Breast epithelium (tissue), 3 donors: ENCODE measurements around the gene SPTB.

Experiments used
- POLR2A ChIP-seq: fragments of 450-650 bp; IDR thresholded peaks from one replicate; pipeline ENCODE4 v1.6.1; 2016; ENCODE audit warnings: antibody characterized with exemption, mild to moderate bottlenecking, moderate library complexity
- TF ChIP-seq, protein P1 (sequence below), 3 donors: fragments of 450-650 bp; IDR thresholded peaks; one replicate each; pipeline ENCODE4 v1.5.1; 2016 to 2017; ENCODE audit warnings: antibody characterized with exemption in 3 of 3, mild to moderate bottlenecking in 3 of 3, moderate library complexity in 3 of 3

DNA sequence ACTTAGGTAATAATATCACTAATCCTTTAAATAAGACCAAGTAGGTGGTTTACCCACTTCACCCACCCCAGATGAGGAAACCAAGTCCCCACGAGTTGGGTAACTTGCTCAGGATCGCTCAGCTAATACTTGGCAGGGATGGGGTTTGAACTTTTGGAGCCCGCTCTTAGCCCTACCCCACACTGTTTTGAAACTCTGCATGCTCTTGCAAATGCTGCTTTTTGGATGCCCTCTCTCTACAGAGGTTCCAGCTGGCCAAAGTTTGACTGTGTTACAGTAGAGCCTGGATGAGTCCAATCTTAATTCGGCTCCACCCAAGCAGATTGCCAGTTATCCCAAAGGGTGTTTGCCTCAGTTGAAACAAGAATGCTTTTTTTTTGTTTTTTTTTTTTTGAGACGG is 168.7 kb downstream of the SPTB start:
- TF ChIP-seq, protein P1, sequence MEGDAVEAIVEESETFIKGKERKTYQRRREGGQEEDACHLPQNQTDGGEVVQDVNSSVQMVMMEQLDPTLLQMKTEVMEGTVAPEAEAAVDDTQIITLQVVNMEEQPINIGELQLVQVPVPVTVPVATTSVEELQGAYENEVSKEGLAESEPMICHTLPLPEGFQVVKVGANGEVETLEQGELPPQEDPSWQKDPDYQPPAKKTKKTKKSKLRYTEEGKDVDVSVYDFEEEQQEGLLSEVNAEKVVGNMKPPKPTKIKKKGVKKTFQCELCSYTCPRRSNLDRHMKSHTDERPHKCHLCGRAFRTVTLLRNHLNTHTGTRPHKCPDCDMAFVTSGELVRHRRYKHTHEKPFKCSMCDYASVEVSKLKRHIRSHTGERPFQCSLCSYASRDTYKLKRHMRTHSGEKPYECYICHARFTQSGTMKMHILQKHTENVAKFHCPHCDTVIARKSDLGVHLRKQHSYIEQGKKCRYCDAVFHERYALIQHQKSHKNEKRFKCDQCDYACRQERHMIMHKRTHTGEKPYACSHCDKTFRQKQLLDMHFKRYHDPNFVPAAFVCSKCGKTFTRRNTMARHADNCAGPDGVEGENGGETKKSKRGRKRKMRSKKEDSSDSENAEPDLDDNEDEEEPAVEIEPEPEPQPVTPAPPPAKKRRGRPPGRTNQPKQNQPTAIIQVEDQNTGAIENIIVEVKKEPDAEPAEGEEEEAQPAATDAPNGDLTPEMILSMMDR (IDR thresholded peaks at IDR 0.05), result no peak
- TF ChIP-seq POLR2A, result no peak
